GM18499 (cell line): ENCODE data around the gene TIAM2.

Experiments
- ATAC-seq: cut with Tn5 transposase; IDR thresholded peaks from one replicate; pipeline ENCODE4 v1.9.1; 2021; ENCODE audit warnings: moderate number of reproducible peaks; ENCODE audit not compliant: insufficient read depth, unreplicated experiment

Gene TIAM2

DNA sequence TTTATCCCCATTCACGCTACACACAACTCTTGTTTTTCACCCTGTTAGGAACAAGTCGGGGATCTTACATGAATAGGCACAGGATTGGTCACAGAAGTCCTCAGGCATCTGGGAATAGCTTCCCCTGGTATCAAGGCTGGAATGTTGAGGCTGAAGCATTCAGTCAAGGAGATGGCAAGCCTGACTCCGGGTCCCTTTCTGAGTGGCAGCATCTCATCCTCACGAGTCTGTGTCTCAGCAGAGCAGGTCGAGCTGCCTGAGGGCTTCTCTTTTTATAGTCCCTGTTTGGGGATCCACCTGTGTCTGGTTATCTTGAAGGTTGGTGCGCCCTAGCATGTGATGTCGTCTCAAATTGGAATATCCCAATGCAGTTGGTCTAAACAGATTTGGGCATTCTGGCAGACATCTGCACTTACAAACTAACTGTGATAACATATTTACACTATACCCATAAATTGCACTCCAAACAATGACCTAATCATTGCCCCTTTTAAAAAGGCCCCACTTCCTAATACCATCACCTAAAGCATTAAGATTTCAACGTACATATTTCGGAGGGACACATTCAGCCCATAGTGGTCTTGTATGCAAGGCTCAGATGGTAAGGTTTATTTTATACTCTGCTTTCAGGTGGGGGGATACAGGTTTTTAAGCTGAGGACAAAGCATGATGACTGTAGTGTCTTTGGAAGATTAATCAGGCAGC is 156.0 kb downstream of the TIAM2 start:
- ATAC-seq: no peak

DNA sequence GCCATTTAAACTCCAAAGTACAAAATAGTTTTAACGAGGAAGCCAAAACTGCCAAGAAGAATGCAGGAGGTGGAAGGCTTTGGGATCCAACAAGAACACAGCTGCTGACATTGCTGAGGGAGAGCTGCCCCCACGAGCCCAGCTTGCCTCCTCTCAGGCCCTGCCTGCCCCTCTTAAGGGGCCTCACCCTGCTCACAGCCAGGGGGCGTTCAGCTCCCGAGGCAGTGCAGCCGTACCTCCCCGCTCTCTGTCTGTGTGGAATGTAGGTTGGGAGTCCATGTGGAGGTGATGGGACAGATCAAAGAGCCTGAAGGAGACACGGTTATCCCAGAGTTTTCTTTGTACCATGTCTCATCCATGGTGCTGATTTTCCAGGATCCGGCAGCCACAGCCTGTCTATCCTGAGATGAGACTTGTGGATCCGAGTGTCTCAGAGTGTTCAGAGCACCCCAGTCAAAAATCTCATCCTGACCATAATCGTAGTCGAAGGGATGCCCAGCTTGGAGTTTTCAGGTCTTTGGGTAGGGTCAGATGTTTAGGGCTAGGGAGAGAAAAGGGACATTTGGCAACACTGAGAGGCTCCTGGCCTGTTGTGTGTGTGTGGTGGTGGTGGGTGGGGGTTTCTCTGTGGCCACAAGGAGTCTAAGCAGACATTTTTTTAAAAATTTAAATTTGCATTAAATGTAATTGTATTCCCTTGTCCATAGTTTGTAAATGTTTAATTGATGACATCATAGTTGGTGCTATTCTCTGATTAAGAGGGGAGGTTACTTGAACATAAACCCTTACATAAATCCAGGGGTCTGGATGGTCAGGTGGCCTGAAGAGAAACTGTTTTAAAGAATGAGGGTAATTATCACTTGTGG is 157.3 kb downstream of the TIAM2 start:
- ATAC-seq: no peak

DNA sequence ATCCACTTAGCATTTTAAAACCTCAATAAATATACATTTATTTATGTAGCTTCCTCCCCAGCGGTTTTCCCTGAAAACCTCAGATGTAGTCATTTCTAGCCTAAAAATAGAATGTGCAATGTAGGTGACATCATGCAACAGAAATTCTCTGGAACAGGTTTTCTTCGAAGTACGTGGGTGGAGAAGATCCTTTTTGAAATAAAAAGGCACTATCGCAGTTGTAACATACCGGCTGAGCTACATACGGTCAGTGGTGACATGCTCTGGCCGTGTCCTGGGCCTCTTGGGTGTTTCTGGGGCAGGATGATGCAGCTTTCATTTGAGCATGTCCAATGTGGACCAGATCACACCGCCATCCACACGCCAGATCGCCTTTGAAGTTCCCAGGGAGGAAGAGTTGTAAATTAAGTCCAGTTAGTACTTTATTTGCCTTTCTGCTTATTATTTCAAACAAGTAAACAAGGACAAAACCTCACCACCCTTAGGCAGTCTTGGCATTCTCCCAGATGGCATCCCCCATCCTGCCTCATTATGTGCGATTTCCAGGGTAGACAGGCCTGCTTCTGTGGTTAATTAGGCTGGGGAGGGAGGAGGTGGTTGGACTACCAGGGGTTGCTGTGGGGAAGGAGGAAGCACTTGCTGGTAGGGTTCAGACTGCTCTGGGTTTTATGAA is 159.2 kb downstream of the TIAM2 start:
- no peak for ATAC-seq

DNA sequence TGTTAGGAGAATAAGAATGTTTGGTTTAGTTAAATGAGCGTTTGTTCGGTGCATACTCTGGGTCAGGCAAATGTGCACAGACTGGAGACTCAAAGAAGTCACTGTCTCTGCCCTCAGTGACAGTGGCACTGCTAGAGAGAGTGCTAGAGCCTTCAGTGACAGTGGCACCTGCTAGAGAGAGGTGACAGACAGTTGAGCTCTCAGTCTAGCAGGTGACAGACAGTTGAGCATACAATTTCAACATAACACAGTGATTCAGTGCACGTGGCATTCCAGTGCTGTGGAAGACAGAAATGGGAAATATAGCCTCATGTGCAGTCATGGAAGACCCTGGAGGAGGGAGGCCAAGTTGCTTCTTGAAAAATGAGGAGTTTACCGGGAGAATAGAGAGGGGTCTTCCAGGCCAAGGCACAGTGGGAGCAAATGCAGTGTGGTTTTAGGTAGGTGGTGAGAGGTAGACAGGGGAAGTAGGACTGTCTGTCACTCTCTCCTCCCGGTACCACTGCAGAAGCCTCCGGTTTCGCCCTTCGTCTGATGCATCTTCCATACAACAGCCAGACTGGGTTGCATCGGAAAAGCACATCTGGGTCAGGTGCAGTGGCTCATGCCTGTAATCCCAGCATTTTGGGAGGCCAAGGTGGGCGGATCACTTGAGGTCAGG is 160.8 kb downstream of the TIAM2 start:
- ATAC-seq: no peak

DNA sequence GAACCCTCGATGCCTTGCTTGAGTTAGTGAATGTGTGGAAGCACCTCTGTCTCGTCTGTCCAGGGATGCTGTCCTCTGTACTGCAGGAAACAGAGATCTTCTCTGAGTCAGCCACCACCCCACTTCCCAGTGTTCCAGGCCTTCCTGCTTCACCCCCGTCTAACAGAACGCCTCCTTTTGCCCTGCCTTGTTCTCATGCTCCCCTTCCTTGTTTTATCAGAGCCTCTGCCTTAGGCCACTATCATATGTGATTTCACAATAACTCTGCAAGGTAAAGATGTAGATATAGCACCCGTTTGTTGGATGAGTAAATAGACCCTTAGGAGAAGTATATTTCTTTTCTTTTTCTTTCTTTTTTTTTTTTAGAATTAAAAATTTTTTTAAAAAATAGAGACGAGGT is 162.0 kb downstream of the TIAM2 start:
- ATAC-seq: no peak

DNA sequence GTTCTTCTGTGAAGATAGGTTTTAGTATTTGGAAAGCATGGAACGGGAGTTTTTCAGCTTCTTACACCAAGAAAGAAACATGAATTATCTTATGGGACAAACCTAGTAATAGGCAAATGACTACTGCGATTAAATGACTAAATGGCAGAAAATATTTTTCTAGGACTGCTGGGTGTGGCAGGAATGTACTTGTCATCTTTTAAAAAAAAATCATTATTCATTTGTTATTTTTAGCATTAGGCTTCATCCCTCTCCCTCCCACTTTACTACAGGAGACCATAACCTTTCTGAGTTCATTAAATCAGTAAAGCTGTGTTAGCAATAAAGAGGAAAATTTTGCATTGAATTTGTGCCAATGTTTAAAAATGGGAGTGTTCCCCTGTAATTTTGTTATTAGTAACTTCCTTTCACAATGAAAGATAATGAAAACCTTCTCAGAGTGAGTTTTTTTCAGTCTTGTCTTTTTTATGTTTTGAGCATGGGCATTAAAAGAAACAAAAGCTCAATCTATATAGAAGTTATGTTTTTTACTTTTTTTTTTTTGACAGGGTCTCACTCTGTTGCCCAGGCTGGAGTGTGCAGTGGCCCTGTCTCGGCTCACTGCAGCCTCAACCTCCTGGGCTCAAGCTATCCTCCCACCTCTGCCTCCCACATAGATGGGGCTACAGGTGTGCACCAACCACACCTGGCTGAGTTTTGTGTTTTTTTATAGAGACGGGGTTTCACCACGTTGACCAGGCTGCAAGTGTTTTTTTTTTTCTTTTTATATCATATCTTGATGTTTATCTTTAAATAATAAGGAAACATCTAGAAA is 163.1 kb downstream of the TIAM2 start:
- ATAC-seq: no peak

DNA sequence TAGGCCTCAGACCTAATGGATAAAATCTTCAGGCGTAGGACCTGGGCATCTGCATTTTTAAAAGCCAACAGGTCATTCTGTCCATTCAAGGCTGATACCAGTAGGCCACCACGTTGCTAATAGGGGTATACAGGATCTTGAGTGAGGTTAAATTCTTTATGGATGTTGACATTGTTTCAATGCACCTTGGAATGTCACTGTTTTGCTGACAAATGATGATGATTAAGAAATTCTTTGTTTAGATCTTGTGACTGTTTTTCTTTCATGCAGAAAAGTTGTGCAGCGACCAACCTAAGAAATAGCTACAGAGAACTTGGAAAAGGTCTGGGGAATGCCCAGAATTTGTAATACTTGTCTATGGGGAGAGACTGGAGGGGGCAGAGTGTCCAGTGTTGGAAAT is 167.6 kb downstream of the TIAM2 start:
- ATAC-seq: no peak

DNA sequence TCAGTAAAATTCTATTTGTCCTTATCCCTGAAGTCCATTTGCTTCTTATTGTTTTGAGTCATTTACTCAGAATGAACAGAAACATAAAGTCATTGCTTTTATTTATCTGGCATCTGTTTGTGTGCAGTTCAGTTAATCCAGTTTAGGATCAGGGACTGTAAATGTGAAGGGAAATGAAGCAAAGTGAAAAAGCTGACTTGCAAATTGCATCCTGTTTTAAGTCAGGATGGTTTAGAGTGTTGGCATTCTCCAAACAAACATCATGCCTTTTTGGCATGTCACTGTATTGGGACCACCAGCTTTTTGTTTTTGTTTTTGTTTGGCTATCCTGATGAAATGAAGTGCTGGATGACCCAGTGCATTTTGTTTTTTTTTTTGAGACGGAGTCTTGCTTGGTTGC is 168.5 kb downstream of the TIAM2 start:
- no peak for ATAC-seq

DNA sequence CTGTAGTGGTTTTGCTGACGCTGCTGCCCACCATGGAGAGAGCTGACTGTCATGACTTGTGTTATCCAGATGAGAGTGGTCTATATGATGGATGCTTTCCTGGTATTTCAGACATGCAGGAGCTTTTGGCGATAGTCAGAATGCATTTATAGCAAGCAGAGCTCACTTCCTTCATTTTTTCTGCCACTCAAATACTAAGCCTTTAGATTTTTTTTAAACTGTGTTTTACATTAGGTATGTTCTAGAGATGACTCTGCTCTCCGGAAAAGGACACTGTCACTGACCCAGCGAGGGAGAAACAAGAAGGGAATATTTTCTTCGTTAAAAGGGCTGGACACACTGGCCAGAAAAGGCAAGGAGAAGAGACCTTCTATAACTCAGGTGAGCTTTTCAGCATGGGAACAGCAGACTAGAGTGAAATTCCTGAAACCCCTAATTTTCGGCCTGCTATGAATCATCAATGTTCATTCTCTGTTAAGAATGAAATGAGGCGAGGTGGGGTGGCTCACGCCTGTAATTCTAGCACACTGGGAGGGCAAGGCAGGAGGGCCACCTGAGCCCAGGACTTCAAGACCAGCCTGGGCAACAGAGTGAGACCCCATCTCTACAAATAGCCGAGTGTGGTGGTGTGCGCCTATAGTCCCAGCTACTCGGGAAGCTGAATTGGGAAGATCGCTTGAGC is 170.1 kb downstream of the TIAM2 start:
- ATAC-seq: no peak

DNA sequence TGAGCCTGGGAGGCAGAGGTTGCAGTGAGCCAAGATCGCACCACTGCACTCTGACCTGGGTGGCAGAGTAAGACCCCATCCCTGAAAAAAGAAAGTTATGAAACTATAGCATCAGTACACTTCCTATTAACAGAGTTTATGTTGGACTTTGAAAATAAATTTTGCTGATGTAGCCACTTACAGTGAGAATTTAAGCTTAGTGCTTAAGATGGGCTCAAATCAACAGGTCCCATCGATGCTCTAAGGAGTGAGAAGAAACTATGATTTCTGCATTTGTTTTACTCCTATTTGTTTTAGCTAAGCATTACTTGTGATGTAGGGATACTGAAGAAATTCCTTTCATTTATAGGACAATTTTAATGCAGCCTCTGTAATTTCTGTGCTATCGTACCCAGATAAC is 175.4 kb downstream of the TIAM2 start:
- no peak for ATAC-seq

DNA sequence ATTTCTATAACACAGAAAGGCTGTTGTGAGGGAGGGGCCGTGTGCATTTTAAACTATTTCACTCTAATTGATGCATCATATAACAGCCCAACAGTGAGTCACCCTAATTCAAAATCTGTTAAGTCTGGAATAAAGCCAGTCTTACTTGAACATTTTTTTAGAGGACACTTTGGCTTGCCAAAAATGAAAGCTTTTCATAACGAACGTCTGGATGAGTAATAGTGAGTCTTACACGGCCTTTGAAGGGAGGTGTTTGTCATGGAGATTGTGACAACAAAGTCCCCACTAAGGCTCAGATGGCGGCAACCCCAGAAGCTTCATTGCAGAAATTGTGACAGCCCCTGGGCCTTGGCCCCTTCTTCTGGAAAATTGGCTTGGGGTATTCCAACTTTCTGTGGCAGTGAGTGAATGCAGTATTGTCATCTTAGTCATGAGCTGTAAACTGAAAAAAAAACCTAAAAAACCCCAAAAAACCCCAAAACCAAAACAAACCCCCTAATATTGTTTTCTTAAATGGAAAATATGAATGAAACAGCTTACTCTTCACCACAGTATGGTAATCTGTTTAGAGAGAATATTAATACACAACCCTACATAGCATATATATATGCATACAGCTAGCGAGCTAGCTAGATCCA is 176.1 kb downstream of the TIAM2 start:
- peak; percentile 70 for ATAC-seq

DNA sequence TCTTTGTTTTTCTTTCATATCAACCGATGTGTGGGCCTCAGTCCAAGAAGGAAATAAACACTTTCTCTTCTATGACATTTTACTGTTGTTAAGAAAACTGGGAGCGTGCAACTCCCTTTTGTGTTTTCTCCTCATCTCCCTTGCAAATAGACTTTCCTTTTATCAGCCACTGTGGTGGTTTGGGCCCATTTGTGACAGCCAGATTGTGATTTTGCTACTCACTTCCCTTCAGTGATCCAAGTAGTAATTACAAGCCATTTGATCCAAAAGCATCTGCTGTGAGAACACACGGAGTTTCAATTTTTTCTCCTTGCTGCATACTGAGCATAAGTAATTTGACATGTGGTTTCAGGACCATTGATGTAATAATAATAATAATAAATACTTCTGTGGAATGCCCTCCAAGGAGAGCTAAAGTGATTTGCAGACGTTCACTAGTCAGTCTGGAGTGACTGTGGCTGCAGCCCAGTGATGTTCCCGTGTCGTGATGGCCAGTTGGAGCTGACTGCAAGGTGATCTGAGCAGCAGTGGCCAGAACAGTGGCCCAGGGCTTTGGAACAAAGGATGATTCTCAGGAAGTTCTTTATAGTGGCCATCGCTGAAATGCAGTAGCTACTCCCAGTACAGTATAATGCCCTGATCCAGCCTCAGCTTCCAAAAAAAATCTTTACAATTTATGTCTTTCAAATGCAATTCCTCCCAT is 176.8 kb downstream of the TIAM2 start:
- no peak for ATAC-seq

DNA sequence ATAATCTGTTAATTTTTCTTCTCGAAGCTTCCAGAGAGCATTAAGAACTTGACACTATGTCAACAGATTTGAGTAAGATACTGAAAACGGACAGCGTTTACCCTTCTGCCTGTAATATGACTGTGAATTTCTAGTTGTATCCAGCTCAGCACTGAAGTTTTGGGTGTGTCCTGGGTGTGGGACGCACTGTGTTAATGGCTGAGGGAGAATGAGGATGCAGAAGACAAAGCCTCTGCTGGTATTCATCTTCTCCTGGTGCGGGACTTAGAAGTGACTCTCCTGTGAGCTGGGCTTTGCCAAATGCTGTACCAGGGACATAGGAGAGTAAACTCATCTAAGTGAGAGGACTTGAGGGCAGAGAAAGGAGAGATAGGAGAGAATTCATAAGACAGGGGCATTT is 178.4 kb downstream of the TIAM2 start:
- no peak for ATAC-seq

DNA sequence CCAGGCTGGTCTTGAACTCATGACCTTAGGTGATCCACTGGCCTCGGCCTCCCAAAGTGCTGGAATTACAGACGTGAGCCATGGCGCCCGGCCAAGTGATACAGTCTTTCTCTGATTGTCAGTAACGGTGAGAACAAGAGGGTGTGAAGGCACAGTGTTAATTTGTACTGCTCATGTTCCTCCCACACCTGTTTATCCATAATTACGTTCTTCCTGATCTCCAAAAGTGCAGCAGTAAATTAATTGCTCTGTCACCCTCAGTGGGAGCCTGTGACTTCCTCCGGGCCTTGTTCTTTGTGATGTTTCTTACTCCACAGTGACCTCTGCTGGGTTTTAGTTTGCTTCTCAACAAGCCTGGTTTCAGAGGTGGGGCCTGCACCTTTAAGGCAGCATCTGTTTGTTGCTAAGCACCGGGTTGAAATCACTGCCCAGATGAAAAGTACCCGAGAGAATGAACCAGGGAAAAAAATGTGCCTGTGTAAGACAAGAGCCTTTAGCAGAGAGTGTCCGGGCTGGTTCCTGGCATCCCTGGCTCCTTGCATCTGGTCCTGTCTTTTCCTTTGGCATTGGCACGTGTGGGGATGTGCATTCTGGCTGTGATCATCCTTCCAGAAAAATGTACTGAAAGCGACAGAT is 179.6 kb downstream of the TIAM2 start:
- peak; percentile 32 for ATAC-seq

DNA sequence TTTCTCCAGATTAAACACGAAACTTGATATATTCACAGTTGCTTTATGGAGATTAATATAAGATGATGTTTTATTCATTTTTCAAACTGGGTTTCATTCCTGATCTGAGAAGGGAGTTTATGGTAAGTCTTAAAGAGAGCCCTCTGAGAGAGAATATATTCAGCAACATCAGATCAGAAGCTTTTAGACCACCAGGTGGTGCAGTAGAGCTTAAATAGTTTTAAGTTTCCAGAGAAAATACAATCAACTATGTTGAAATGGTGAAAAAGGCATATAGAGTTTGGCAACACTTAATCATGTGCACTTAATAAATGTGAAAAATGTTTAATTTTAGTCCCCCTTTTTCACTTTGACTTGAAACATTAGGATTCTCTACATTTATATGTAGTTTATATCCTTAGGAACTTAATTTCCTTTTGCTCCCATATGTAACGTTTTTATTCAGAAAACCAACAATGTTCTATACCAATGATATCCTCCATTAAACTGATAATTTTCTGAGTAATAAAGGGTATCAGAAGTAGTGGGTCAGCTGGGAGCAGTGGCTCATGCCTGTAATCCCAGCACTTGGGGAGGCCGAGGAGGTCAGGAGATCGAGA is 182.3 kb downstream of the TIAM2 start:
- no peak for ATAC-seq

DNA sequence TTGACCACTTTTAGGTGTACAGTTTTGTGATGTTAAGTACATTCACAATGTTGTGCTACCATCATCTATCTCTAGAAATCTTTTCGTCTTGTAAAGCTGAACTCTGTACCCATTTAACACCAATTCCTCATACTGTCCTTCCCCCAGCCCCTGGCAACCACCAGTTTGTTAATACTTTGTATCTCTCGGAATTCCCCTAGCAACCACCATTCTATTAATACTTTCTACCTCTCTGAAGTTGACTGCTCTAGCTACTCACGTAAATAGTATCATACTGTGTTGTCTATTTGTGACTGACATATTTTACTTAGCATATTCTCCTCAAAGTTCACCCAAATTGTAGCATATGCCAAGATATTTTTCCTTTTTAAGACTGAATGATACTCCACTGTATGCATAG is 186.4 kb downstream of the TIAM2 start:
- peak; percentile 62 for ATAC-seq

DNA sequence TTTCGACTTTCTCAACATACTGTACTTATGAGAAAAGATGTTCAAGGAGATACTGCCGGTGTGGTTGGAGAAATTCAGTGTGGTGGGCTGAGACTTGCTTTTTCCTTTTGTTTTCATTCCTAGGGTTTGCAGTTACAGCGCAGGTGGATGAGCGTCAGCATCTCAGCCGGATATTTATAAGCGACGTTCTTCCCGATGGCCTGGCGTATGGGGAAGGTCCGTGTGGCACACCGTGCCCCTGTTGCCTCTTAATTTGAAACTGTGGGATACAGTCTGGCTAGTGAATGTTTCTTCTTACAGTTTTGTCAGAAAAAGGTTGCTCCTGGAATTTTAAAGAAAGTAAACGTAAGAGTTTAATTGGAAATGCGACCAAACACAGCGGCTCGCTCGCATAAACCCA is 187.0 kb downstream of the TIAM2 start:
- ATAC-seq: no peak
